Measurements from ENCODE around the gene NAT16. TPM values are rescaled to one million over a fixed set of nuclear protein-coding genes. Genes with fewer than 3 reads are reported as not detected.

Gene NAT16
- not detected in 2 replicates for total RNA-seq (2012; rRNA removed)
- 0.03 and 0.05 TPM in 2 replicates for polyA plus RNA-seq (2012; rRNA removed)
- 0.02 and 0.04 TPM in 2 replicates for polyA plus RNA-seq (2012; cell fraction: cytosol; rRNA removed)
- 0.25 and 0.53 TPM in 2 replicates for polyA plus RNA-seq (2012; cell fraction: nucleus; rRNA removed; ENCODE audit: low replicate concordance)
- not detected for Bru-seq, nascent RNA
- BruChase-seq, experiment 1, labeled RNA remaining after a 6-hour chase, result not detected
- not detected for BruChase-seq, experiment 2, labeled RNA remaining after a 2-hour chase
- long read RNA-seq, result 0 reads

GRCh38 chr7:101180130-101180755, at the start of gene NAT16:
TSS of gene NAT16 (minus strand) at chr7:101180293. CDS start at chr7:101174807, 5,486 bp downstream.
- Histone ChIP-seq H3K4ac (ENCODE audit: low read depth, low read length) (no peak within 1 kb of the TSS), H3K23ac (ENCODE audit: low read depth, low read length) (no peak within 1 kb of the TSS), H4K8ac (ENCODE audit: low read depth in 2 of 2, low read length in 2 of 2) (no peak within 1 kb of the TSS), H3K36me3 (ENCODE audit: control insufficient read depth, insufficient read depth, low read length) (no peaks in the 10 kb centered on the region), H3K9me1 (ENCODE audit: insufficient read depth, low read length) (peaks cover 4% of the 10 kb centered on the region; the same call in 1 of the 2 replicates), H3K9me3 (ENCODE audit: control insufficient read depth, insufficient read depth, low read length) (0 out of 2 replicates have a peak, but pooled peaks cover 2% of the 10 kb centered on the region), H2BK20ac (ENCODE audit: low read depth, low read length) (no peak within 1 kb of the TSS), H2BK120ac (ENCODE audit: low read depth, low read length) (no peak within 1 kb of the TSS), H4K20me1 (ENCODE audit: insufficient read depth, low read length) (no peaks in the 10 kb centered on the region; the same call in 1 of the 2 replicates), H2AFZ (replicated peaks; ENCODE audit: low read length, poor library complexity) (no peak within 1 kb of the TSS), H3K4me1 (ENCODE audit: control insufficient read depth, insufficient read depth, low read length) (no peaks in the 10 kb centered on the region; the same call in 1 of the 2 replicates), H3K56ac (ENCODE audit: extremely low read depth, insufficient read depth, low read length) (no peak within 1 kb of the TSS), H3K27me3 (ENCODE audit: control insufficient read depth, insufficient read depth, low read length) (peaks cover 52% of the 10 kb centered on the region), H2AK5ac (ENCODE audit: low read depth, low read length) (no peak within 1 kb of the TSS), H4K5ac (ENCODE audit: low read depth, low read length) (no peak within 1 kb of the TSS), H3K18ac (ENCODE audit: low read depth, low read length) (no peak within 1 kb of the TSS), H3K4me2 (ENCODE audit: low read depth, low read length) (peak within 1 kb of the TSS; percentile 14; the same call in 1 of the 2 replicates), H3K4me3 (ENCODE audit: insufficient read depth, low read depth, low read length) (no peak within 1 kb of the TSS), H3K9ac (ENCODE audit: low read depth, low read length) (no peak within 1 kb of the TSS), H3K27ac (ENCODE audit: insufficient read depth, low read length) (no peak within 1 kb of the TSS), H2BK15ac (ENCODE audit: low read depth, low read length) (no peak within 1 kb of the TSS), H3K79me1 (ENCODE audit: low read depth in 1 of 2, low read length in 2 of 2) (no peaks in the 10 kb centered on the region), H4K91ac (ENCODE audit: insufficient read depth, low read depth, low read length) (no peak within 1 kb of the TSS), H2BK5ac (ENCODE audit: low read depth, low read length, poor library complexity, severe bottlenecking) (no peak within 1 kb of the TSS), H3K14ac (replicated peaks; ENCODE audit: low read depth, low read length) (no peak within 1 kb of the TSS), H2AK9ac (replicated peaks; ENCODE audit: low read depth, low read length, poor library complexity) (no peak within 1 kb of the TSS)
- no peak for TF ChIP-seq CHD1 (IDR thresholded peaks at IDR 0.05; ENCODE audit: low read depth, low read length)
- ATAC-seq (ENCODE audit: low read depth), result no peak
- no TSS peak for BruUV-seq (replicated peaks)
- WGBS, 2 experiments (ENCODE audit: extremely low coverage in 2 of 2, insufficient read length in 1 of 2), result 2% methylated on average over 22 of the region's 56 CpGs; no CpG with 5 or more reads in 1 of the 2 experiments
- CTCF ChIA-PET, result no interaction called here
- intact Hi-C loops (cut with micrococcal nuclease) (no loop called here), dilution Hi-C loops (cut with HindIII; ENCODE audit: low sequenced_read_pairs, unreplicated experiment) (no loop called here), in situ Hi-C loops (cut with MboI; ENCODE audit: low sequenced_read_pairs) (no loop called here)
- POLR2A ChIA-PET (ENCODE audit: unreplicated experiment), result no interaction called here
- DNase-seq, result no peak
